ENCODE measurements around the gene IQGAP2.

IQGAP2 gene

DNA sequence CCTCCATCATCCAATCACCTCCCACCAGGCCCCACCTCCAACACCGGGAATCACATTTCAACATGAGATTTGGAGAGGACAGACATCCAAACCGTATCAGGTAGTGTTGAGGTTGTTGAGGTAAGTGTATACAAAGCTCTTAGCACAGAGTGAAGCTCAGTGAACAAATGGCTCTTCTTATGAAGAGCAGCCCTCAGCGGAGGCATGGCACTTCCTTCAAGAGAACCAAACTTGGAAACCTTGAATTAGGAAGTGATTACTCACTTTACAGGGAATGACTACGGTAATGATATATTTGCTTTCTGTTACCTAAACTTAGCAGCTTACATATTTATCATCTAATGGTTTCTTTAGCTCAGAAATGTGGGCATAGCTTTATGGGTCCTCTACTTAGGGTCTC is 92.8 kb downstream of the IQGAP2 start (continued):
- TF ChIP-seq, protein P1, sequence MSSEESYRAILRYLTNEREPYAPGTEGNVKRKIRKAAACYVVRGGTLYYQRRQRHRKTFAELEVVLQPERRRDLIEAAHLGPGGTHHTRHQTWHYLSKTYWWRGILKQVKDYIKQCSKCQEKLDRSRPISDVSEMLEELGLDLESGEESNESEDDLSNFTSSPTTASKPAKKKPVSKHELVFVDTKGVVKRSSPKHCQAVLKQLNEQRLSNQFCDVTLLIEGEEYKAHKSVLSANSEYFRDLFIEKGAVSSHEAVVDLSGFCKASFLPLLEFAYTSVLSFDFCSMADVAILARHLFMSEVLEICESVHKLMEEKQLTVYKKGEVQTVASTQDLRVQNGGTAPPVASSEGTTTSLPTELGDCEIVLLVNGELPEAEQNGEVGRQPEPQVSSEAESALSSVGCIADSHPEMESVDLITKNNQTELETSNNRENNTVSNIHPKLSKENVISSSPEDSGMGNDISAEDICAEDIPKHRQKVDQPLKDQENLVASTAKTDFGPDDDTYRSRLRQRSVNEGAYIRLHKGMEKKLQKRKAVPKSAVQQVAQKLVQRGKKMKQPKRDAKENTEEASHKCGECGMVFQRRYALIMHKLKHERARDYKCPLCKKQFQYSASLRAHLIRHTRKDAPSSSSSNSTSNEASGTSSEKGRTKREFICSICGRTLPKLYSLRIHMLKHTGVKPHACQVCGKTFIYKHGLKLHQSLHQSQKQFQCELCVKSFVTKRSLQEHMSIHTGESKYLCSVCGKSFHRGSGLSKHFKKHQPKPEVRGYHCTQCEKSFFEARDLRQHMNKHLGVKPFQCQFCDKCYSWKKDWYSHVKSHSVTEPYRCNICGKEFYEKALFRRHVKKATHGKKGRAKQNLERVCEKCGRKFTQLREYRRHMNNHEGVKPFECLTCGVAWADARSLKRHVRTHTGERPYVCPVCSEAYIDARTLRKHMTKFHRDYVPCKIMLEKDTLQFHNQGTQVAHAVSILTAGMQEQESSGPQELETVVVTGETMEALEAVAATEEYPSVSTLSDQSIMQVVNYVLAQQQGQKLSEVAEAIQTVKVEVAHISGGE (tag by site-specific recombination; conservative IDR thresholded peaks at IDR 0.05; ENCODE audit: low read depth): no peak
- TF ChIP-seq ZNF664 (tag by site-specific recombination; IDR thresholded peaks at IDR 0.05) (no peak), BCL11A (tag by site-specific recombination; IDR thresholded peaks at IDR 0.05; ENCODE audit: low read depth) (no peak), ZNF16 (tag by site-specific recombination; IDR thresholded peaks at IDR 0.05; ENCODE audit: low read depth) (no peak), ZNF677 (tag by site-specific recombination; IDR thresholded peaks at IDR 0.05) (no peak), SETDB1 (IDR thresholded peaks at IDR 0.05; ENCODE audit: insufficient read length, low read length) (no peak), ZNF596 (tag by site-specific recombination; IDR thresholded peaks at IDR 0.05) (no peak), EGR2 (tag by site-specific recombination; IDR thresholded peaks at IDR 0.05; ENCODE audit: low read depth) (no peak)
- TF ChIP-seq, protein P2, sequence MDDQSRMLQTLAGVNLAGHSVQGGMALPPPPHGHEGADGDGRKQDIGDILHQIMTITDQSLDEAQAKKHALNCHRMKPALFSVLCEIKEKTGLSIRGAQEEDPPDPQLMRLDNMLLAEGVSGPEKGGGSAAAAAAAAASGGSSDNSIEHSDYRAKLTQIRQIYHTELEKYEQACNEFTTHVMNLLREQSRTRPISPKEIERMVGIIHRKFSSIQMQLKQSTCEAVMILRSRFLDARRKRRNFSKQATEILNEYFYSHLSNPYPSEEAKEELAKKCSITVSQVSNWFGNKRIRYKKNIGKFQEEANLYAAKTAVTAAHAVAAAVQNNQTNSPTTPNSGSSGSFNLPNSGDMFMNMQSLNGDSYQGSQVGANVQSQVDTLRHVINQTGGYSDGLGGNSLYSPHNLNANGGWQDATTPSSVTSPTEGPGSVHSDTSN (CRISPR knock-in tag; IDR thresholded peaks at IDR 0.05): no peak
- TF ChIP-seq, protein P3, sequence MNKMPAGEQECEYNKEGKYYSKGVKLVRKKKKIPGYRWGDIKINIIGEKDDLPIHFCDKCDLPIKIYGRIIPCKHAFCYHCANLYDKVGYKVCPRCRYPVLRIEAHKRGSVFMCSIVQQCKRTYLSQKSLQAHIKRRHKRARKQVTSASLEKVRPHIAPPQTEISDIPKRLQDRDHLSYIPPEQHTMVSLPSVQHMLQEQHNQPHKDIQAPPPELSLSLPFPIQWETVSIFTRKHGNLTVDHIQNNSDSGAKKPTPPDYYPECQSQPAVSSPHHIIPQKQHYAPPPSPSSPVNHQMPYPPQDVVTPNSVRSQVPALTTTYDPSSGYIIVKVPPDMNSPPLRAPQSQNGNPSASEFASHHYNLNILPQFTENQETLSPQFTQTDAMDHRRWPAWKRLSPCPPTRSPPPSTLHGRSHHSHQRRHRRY (tag by site-specific recombination; IDR thresholded peaks at IDR 0.05): no peak

DNA sequence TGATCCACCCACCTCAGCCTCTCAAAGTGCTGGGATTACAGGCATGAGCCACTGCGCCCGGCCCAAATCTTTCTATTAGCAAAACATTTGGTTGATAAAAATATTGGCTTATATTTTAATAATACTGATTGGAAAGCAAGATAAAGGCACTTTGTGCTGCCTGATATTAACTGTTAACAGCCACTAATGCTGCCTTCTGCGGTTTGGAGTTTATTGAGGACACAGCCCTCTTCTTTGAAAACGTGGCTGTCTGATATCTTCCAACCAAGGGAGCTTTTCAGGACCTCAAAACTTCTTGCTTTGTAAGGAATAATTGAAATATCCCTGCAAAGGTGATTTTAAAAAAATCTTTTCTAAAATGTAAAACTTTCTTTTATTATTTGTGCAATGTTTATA is 94.0 kb downstream of the IQGAP2 start:
- TF ChIP-seq, protein P4, sequence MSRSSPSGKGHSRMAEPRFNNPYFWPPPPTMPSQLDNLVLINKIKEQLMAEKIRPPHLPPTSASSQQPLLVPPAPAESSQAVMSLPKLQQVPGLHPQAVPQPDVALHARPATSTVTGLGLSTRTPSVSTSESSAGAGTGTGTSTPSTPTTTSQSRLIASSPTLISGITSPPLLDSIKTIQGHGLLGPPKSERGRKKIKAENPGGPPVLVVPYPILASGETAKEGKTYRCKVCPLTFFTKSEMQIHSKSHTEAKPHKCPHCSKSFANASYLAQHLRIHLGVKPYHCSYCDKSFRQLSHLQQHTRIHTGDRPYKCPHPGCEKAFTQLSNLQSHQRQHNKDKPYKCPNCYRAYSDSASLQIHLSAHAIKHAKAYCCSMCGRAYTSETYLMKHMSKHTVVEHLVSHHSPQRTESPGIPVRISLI (tag by site-specific recombination; IDR thresholded peaks at IDR 0.05): no peak
- TF ChIP-seq, protein P5, sequence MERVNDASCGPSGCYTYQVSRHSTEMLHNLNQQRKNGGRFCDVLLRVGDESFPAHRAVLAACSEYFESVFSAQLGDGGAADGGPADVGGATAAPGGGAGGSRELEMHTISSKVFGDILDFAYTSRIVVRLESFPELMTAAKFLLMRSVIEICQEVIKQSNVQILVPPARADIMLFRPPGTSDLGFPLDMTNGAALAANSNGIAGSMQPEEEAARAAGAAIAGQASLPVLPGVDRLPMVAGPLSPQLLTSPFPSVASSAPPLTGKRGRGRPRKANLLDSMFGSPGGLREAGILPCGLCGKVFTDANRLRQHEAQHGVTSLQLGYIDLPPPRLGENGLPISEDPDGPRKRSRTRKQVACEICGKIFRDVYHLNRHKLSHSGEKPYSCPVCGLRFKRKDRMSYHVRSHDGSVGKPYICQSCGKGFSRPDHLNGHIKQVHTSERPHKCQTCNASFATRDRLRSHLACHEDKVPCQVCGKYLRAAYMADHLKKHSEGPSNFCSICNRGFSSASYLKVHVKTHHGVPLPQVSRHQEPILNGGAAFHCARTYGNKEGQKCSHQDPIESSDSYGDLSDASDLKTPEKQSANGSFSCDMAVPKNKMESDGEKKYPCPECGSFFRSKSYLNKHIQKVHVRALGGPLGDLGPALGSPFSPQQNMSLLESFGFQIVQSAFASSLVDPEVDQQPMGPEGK (tag by site-specific recombination; IDR thresholded peaks at IDR 0.05): no peak
- TF ChIP-seq ZNF791 (tag by site-specific recombination; IDR thresholded peaks at IDR 0.05): no peak
- no peak for TF ChIP-seq REPIN1 (tag by site-specific recombination; IDR thresholded peaks at IDR 0.05; ENCODE audit: low read depth)
- H3K9me3 ChIP-seq (ENCODE audit: control insufficient read depth, insufficient read depth, low read depth, low read length): no peaks in the 10 kb centered on the region
- no peak overlapping the region for H3K4me3 ChIP-seq (ENCODE audit: low read depth, low read length)
- ChIA-PET POLR2A (no interaction called here), CTCF (interaction anchor here (0.7 kb wide), 1 partner anchor 928 kb away, joined by 3 read pairs; no protein-coding TSS in a partner anchor)
- H3K4me1 ChIP-seq (ENCODE audit: control insufficient read depth, insufficient read depth, low read length): no peaks in the 10 kb centered on the region
- H3K36me3 ChIP-seq (ENCODE audit: control insufficient read depth in 2 of 2, insufficient read depth in 1 of 2, low read length in 2 of 2): no peaks in the 10 kb centered on the region
- no peak overlapping the region for H3K27ac ChIP-seq (ENCODE audit: extremely low read depth, low read depth, low read length)

Measured in HEK293 (cell line).